ENCODE results near the gene PAGE2. TPM values are rescaled to one million over a fixed set of nuclear protein-coding genes. Genes with fewer than 3 reads are reported as not detected.

Gene PAGE2
- total and polyA plus RNA-seq, 9 of the 15 experiments (the other 6 are each of a cell fraction or from before 2014, with no cell fraction given) = 0.40 to 3.7 (median 1.5) TPM; not detected in 1

DNA sequence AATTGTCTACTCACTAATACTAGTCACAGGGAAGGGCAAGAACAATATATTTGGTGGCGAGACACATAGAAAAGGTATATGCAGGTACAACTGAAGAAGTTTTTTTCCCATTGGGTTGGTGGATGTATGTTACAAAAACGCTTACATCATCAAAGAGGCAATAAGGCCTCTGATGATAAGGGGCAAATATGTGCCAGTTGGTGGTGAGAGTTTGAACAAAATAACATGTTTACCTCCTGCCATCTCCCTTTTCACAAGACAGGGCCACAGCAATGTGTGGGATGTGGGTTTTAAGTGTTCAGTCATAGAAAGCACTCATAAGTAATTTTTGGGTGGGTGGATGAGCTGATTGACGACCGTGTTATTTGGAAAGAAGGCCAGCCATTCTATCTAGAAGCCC lies 41.7 kb downstream of the PAGE2 start:
- ATAC-seq = no peak
- no peak overlapping the region for H3K27ac ChIP-seq (ENCODE audit: extremely low read depth, low read depth, low read length)
- no peak overlapping the region for H2AFZ ChIP-seq (ENCODE audit: low read depth, low read length)
- H3K36me3 ChIP-seq (ENCODE audit: control insufficient read depth, insufficient read depth, low read length) = no peaks in the 10 kb centered on the region
- H3K9ac ChIP-seq (ENCODE audit: insufficient read depth in 1 of 2, low read depth in 2 of 2, low read length in 2 of 2) = no peak overlapping the region
- ChIA-PET POLR2A (interaction anchor here (0.7 kb wide), 1 partner anchor 13 kb away, joined by 4 read pairs; no protein-coding TSS in a partner anchor), CTCF (ENCODE audit: low intra/inter-chr PET ratio) (no interaction called here)
- no peak for FAIRE-seq
- H3K9me1 ChIP-seq (ENCODE audit: control insufficient read depth, insufficient read depth, low read length) = no peaks in the 10 kb centered on the region
- TF ChIP-seq CBFA2T3 (IDR thresholded peaks at IDR 0.05) (0 out of 2 replicates have a peak, but pooled peaks have one; percentile 11), ZNF316 (IDR thresholded peaks at IDR 0.05) (peak; percentile 51; the same call in 1 of the 2 replicates), CBX1 (IDR thresholded peaks at IDR 0.05; ENCODE audit: low read depth) (no peak), MAFF (IDR thresholded peaks at IDR 0.05; ENCODE audit: low read length) (peak; percentile 30; the same call in 1 of the 2 replicates)
- H3K4me1 ChIP-seq (replicated peaks in 1 of 2; ENCODE audit: control insufficient read depth in 2 of 2, insufficient read depth in 2 of 2, low read length in 2 of 2) = peaks cover 0 to 3% of the 10 kb centered on the region in 2 experiments; a peak in 2 of 5 replicates
- BruUV-seq (replicated peaks) = no TSS peak
- WGBS (ENCODE audit: insufficient coverage, low coverage, missing lambda C conversion rate) = 12% methylated on average over 4 of the region's 4 CpGs
- no peaks in the 10 kb centered on the region for H4K20me1 ChIP-seq (replicated peaks; ENCODE audit: control insufficient read depth, insufficient read depth, low read length)
- H3K79me2 ChIP-seq (ENCODE audit: control insufficient read depth, insufficient read depth, low read length) = no peaks in the 10 kb centered on the region
- H3K4me3 ChIP-seq = no peak overlapping the region
- H3K4me2 ChIP-seq (ENCODE audit: insufficient read depth, low read length) = no peak overlapping the region
- in situ Hi-C loops (cut with MboI) = loop anchor here (25.0 kb wide), 1 partner anchor 1607 kb away; the partner anchor contains the start of gene NBDY
- no peaks in the 10 kb centered on the region for H3K27me3 ChIP-seq (ENCODE audit: control insufficient read depth in 2 of 2, insufficient read depth in 2 of 2, low read length in 2 of 2)
- intact Hi-C loops (cut with micrococcal nuclease) = loop anchor here (10.0 kb wide), 1 partner anchor 214 kb away; no protein-coding TSS in a partner anchor
- no peak for DNase-seq (ENCODE audit: extremely low read depth in 1 of 4, low spot score in 3 of 4)
- no peaks in the 10 kb centered on the region for H3K9me3 ChIP-seq (replicated peaks; ENCODE audit: control insufficient read depth, insufficient read depth, low read depth, low read length)

GRCh38 chrX:55132416-55132815 lies 43.6 kb downstream of the PAGE2 start:
- no peak for FAIRE-seq
- no peak overlapping the region for H3K27ac ChIP-seq (ENCODE audit: extremely low read depth, low read depth, low read length)
- TF ChIP-seq BRF1 (IDR thresholded peaks at IDR 0.05; ENCODE audit: borderline replicate concordance, extremely low read depth, insufficient read length) = no peak
- TF ChIP-seq DMBX1 (CRISPR knock-in tag; IDR thresholded peaks at IDR 0.05; ENCODE audit: borderline replicate concordance) = no peak
- no peak for TF ChIP-seq HDAC1 (IDR thresholded peaks at IDR 0.05)
- no peak for TF ChIP-seq GATA2 (CRISPR knock-in tag; IDR thresholded peaks at IDR 0.05)
- no peak for TF ChIP-seq ZBED1 (IDR thresholded peaks at IDR 0.05)
- TF ChIP-seq MYC (IDR thresholded peaks at IDR 0.05; ENCODE audit: low read depth, low read length) = no peak
- no peak for TF ChIP-seq MYC (CRISPR knock-in tag; IDR thresholded peaks at IDR 0.05; ENCODE audit: borderline replicate concordance, low read depth)
- TF ChIP-seq, protein P1, sequence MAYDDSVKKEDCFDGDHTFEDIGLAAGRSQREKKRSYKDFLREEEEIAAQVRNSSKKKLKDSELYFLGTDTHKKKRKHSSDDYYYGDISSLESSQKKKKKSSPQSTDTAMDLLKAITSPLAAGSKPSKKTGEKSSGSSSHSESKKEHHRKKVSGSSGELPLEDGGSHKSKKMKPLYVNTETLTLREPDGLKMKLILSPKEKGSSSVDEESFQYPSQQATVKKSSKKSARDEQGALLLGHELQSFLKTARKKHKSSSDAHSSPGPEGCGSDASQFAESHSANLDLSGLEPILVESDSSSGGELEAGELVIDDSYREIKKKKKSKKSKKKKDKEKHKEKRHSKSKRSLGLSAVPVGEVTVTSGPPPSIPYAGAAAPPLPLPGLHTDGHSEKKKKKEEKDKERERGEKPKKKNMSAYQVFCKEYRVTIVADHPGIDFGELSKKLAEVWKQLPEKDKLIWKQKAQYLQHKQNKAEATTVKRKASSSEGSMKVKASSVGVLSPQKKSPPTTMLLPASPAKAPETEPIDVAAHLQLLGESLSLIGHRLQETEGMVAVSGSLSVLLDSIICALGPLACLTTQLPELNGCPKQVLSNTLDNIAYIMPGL (CRISPR knock-in tag; IDR thresholded peaks at IDR 0.05) = no peak
- ATAC-seq = no peak
- intact Hi-C loops (cut with micrococcal nuclease) (loop anchor here (10.0 kb wide), 1 partner anchor 212 kb away; no protein-coding TSS in a partner anchor), in situ Hi-C loops (cut with MboI) (loop anchor here (25.0 kb wide), 1 partner anchor 1605 kb away; the partner anchor contains the start of gene NBDY)
- H3K79me2 ChIP-seq (ENCODE audit: control insufficient read depth, insufficient read depth, low read length) = no peaks in the 10 kb centered on the region
- no peak overlapping the region for H2AFZ ChIP-seq (ENCODE audit: low read depth, low read length)
- DNase-seq (ENCODE audit: extremely low read depth in 1 of 4, low spot score in 3 of 4) = no peak
- ChIA-PET CTCF (ENCODE audit: low intra/inter-chr PET ratio) (no interaction called here), POLR2A (no interaction called here)
- no TSS peak for BruUV-seq (replicated peaks)
- H3K9me3 ChIP-seq (replicated peaks; ENCODE audit: control insufficient read depth, insufficient read depth, low read depth, low read length) = no peaks in the 10 kb centered on the region
- H3K27me3 ChIP-seq (ENCODE audit: control insufficient read depth in 2 of 2, insufficient read depth in 2 of 2, low read length in 2 of 2) = no peaks in the 10 kb centered on the region
- H3K4me1 ChIP-seq (replicated peaks in 1 of 2; ENCODE audit: control insufficient read depth in 2 of 2, insufficient read depth in 2 of 2, low read length in 2 of 2) = peaks cover 0 to 3% of the 10 kb centered on the region in 2 experiments; a peak in 2 of 5 replicates
- no peak overlapping the region for H3K4me2 ChIP-seq (ENCODE audit: insufficient read depth, low read length)
- no peaks in the 10 kb centered on the region for H3K36me3 ChIP-seq (ENCODE audit: control insufficient read depth, insufficient read depth, low read length)
- H4K20me1 ChIP-seq (replicated peaks; ENCODE audit: control insufficient read depth, insufficient read depth, low read length) = no peaks in the 10 kb centered on the region
- no peak overlapping the region for H3K9ac ChIP-seq (ENCODE audit: insufficient read depth in 1 of 2, low read depth in 2 of 2, low read length in 2 of 2)
- H3K9me1 ChIP-seq (ENCODE audit: control insufficient read depth, insufficient read depth, low read length) = no peaks in the 10 kb centered on the region
- no peak overlapping the region for H3K4me3 ChIP-seq
